GM18507 (cell line): ENCODE results near the gene HSD17B3.
"Not testable (repeated sequence)": the region's sequence is repeated elsewhere in the genome, so short reads cannot be mapped to it uniquely, and the experiment has no call there.

Experiments used
- DNase-seq: peaks from one replicate; pipeline ENCODE4 v3.0.0; 2011; ENCODE audit warnings: low read depth; ENCODE audit not compliant: insufficient read length; ENCODE audit errors: extremely low spot score
- FAIRE-seq: peaks from 2 replicates; lab custom pipeline; 2011; peaks lifted over from hg19 to GRCh38; lab: Jason Lieb, UNC

HSD17B3 gene

GRCh38 chr9:96243778-96244177 is 58.2 kb downstream of the HSD17B3 start:
- DNase-seq (no peak), FAIRE-seq (no peak)

GRCh38 chr9:96242811-96243210 is 59.2 kb downstream of the HSD17B3 start:
- DNase-seq, result no peak
- no peak for FAIRE-seq

GRCh38 chr9:96241391-96241809 is 60.6 kb downstream of the HSD17B3 start:
- FAIRE-seq (peak; percentile 84), DNase-seq (no peak)

GRCh38 chr9:96236854-96237550 is 65.0 kb downstream of the HSD17B3 start:
- FAIRE-seq (no peak), DNase-seq (no peak)

GRCh38 chr9:96236337-96236736 is 65.6 kb downstream of the HSD17B3 start:
- not testable (repeated sequence) for DNase-seq, FAIRE-seq

- FAIRE-seq (peak; percentile 81), DNase-seq (no peak)
Observed at GRCh38 chr9:96232539-96233241, 69.3 kb downstream of the HSD17B3 start.

GRCh38 chr9:96232164-96232538 is 69.8 kb downstream of the HSD17B3 start:
- DNase-seq (no peak), FAIRE-seq (no peak)

- no peak for DNase-seq
- no peak for FAIRE-seq
Observed at GRCh38 chr9:96230002-96230401, 72.0 kb downstream of the HSD17B3 start.

- DNase-seq (no peak), FAIRE-seq (no peak)
Observed at GRCh38 chr9:96222132-96222531, 79.8 kb downstream of the HSD17B3 start.

GRCh38 chr9:96219900-96220257 is 82.1 kb downstream of the HSD17B3 start:
- FAIRE-seq (no peak), DNase-seq (no peak)

GRCh38 chr9:96219026-96219899 is 82.7 kb downstream of the HSD17B3 start:
- DNase-seq (peak; percentile 23), FAIRE-seq (no peak)

GRCh38 chr9:96217754-96218693 is 84.0 kb downstream of the HSD17B3 start:
- FAIRE-seq, result peak; percentile 56
- DNase-seq, result peak; percentile 65

- FAIRE-seq, result no peak
- no peak for DNase-seq
Observed at GRCh38 chr9:96217294-96217707, 84.7 kb downstream of the HSD17B3 start.

GRCh38 chr9:96216583-96216982 is 85.4 kb downstream of the HSD17B3 start:
- no peak for FAIRE-seq
- no peak for DNase-seq

- FAIRE-seq (no peak), DNase-seq (no peak)
Observed at GRCh38 chr9:96215841-96216240, 86.1 kb downstream of the HSD17B3 start.

GRCh38 chr9:96214635-96215034 is 87.3 kb downstream of the HSD17B3 start:
- no peak for DNase-seq

GRCh38 chr9:96209407-96210271 is 92.3 kb downstream of the HSD17B3 start:
- no peak for FAIRE-seq
- DNase-seq, result no peak

More at GRCh38 chr9:96214635-96215034, 87.3 kb downstream of the HSD17B3 start:
- no peak for FAIRE-seq

- FAIRE-seq (no peak), DNase-seq (no peak)
Observed at GRCh38 chr9:96206156-96206751, 95.7 kb downstream of the HSD17B3 start.
